GM21786 (cell line): ENCODE measurements around the gene FHAD1.

Source experiments
- ATAC-seq: cut with Tn5 transposase; IDR thresholded peaks from one replicate; pipeline ENCODE4 v1.9.1; 2021; ENCODE audit not compliant: unreplicated experiment

Gene FHAD1

DNA sequence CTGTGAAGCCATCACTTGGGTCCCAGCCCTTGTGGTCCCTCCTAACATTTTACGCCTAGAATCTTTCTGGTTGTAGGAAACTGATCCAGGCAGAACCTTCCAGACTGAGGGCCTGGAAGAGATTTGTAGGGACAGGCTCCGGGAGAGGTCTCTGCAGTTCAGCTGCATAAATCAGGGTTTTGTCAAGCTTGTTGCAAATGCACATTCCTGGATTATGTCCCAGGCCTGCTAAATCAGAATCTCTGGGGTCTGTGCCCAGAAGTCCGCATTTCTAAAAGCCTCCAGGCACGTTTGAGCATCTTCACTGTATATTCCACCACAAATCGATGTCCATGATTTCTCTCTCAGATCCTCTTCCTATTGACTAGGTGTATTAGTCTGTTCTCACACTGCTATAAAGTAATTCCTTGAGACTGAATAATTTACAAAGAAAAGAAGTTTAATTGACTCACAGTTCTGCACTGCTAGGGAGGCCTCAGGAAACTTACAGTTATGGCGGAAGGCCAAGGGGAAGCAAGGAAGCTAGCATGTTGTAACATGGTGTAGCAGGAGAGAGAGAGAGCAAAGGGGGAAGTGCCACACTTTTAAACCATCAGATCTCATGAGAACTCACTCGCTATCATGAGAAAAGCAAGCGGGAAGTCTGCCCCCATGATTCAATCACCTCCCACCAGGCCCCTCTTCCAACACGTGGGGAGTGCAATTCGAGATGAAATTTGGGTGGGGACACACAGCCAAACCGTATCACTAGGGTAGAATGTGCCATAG is 1.2 kb upstream of the FHAD1 start:
- ATAC-seq = no peak

DNA sequence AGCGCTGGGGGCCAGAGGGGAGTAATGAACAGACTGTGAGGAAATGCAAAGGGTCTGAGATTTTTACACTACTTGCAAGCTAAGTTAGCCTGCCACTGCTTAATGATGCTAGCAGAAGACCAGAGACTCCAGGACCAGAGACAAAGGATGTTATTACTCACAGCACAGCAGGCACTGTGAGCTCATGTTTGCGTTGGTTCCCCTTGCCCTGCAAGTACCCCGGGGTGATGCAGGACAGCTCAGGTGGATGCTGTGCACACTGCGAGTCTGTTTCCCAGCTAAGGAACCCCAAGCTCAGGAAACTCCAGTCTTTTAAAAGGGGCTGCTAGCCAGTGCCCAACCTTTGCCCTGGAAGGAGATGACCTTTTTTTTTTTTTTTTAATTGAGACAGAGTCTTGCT is 1.2 kb downstream of the FHAD1 start:
- no peak for ATAC-seq

DNA sequence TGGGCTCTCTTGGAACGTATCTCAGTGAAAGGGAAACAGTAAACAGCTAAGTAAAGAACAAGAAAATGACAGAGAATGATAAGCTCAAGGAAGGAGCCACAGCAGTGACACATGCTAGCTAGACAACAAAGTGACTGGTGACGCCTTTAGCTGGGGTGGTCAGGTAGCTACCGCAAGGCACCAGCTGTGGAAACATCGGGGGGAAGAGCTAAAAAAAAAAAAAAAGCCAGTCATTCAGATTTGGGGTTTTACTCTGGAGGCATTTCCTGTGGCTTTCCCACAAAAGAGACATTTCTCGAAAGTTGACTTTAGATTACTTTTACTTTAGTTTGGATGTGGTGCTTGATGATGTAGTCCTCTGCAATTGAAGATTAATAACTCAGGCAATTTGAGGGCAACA is 2.1 kb downstream of the FHAD1 start:
- no peak for ATAC-seq

DNA sequence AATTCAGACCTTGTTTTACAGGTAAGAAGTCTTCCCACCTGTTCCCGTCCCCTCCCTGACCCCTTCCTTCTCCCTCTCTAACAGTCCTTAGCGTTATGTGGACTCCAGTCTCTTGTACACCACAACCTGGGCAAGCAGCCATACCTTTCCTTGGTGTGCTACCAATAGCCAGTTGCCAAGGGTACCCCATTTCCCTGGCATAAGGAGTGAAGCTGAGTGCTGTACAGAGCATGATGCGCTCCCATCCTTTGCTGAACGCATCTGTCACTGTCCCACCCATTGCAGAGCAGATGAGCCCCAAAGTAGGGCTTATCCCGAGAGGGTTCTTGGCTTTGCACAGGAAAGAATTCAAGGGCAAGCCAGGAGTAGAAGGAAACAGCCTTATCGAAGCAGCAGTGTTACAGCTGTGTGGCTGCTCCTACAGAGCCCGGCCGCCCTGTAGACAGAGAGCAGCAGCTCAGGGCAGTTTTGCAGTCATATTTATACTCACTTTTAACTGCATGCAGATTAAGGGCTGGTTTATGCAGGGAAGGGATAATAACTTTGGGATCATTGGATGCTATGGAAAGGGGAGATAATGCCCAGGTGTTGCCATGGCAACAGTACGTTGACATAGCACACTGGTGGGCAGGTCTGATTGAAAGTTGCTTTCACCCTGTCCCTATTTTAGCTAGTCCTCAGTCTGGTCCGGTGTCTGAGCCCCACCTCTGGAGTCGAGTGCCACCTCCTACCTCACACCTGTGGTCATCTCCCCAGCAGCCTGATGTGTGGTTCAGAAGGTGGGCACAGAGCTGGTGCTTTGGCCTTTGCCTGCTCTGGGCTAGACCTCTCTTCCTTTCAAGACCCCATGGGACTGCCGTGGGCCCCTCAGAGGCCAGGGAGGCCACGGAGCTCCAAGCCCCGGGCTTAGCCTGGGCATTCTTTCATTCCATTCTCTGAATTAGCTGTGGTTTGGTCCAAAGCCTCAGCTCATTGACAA is 5.1 kb downstream of the FHAD1 start:
- no peak for ATAC-seq

DNA sequence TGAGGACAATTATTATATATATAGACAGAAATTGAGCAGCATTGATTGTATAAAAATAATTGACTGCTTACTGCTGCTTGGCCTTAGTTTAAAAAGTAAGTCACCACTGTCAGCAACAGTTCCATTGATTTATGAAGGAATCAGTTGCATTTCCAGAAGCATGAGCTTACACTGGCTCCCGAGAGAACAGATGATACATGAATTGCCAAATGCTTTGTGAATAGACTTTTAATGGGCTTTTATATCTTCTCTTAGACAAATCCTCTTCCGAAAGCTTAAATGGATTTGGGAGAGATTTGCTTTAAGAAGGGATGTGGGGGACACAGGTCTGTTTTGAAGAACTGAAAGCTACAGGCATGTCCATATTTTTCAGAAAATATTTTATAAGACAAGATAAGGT is 7.5 kb downstream of the FHAD1 start:
- no peak for ATAC-seq

DNA sequence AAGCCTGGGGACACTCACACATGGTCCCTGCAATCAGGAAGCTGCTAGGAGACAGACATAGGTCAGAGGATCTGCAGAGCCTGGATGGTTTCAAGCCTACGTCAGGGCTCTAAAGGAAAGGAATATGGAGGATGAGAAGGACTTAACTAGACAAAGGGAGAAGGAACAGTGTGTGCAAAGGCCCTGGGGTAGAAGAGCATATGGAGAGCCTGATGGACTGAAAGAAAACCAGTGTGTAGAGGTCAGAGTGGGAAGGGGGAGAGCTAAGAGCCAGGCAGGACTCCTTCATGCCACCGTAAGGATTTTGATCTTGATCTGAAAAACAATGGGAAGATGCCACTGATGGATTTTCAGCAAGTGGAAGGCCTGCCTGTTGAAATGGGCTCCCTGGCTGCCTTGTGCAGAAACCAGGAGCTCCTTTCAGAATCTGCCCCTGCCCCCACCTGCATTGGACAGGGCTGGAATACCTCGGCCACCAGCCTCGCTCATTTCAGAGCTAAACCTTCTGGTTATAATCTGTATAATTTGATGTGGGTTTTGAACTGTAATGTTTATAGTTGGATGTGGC is 8.6 kb downstream of the FHAD1 start:
- ATAC-seq = no peak

DNA sequence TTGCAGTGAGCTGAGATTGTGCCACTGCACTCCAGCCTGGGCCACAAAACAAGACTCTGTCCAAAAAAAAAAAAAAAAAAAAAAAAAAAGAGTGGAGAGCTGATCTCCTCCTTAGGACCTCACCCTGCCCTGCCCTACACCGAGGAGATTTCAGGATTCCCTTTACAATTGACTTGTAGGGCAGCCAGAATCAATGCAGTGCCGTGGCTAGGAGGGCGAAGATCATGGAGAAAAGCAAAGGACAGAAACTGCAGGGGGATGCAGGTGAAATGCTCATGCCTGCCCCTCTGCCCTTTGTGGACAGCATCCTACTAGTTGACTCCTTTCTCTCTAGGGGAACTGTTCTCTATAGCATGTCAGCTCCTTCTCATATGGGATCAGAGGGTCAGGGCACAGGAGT is 9.6 kb downstream of the FHAD1 start:
- ATAC-seq = no peak

DNA sequence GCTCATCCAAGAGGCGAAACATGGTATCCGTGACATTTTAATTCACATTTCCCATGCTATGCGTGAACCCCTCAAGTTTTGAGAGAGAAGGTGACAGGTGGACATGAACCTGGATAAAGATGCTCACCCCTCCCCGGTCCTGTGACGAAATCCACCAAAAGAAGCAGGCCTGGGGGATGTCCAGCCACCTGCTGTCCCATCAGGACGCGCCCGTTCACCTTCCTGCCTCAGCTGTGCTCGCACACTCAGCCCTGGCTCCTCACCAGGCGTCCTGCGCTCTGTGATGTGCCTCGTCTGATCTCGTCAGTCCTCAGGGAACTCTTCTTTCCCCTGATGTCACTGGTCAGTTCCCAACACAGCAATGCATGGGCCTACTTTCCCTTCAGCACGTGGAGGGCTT is 10.3 kb downstream of the FHAD1 start:
- no peak for ATAC-seq

DNA sequence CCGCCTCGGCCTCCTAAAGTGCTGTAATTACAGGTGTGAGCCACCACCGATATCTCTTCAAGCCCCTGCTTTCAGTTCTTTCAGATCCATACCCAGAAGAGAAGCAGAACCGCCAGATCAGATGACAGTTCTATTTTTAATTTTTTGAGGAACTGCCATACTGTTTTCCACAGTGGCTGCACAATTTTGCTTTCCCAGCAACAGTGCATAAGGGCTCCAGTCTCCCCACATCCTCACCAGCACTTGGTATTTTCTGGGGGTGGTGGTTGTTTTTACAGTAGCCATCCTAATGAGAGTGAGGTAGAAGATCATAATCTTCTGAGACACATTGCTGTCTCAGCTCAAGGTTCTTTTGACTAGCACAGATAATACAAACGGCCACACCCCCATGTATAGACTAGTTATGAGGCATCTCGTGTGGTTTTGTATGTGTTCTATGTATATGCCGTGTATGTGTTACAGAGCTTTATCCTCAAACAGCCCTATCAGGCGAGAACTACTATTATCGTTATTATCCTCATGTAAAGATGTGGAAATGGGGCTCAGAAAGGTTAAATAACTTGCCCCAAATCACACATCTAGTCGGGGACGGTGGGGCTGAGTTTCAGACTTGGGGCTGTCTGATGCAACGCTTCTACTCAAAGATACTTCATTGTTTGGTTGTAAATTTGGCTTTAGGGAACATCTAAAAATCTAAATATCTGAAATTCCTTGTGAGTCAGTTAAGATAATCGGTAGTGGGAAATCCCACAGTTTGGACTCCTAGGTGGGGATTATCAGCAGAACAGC is 12.0 kb downstream of the FHAD1 start:
- no peak for ATAC-seq

DNA sequence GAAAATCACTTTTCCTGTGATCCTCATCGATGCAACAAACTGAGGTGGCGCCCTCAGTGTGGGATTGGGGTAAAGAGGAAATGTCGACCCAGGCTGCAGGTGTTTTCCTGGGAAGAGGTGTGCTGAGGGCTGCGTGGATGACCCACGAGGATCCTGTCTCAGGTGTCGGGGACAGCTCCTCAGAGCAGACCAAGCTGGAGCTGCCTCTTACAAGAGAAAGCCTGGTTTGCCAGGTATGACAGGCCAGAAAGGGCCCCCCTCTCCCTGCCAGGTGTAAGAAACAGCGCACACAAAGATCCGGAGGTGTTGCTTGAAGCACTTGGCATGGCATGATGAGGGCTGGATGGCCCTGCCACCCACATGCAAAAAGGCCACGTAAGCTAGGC is 12.6 kb downstream of the FHAD1 start:
- ATAC-seq = no peak

DNA sequence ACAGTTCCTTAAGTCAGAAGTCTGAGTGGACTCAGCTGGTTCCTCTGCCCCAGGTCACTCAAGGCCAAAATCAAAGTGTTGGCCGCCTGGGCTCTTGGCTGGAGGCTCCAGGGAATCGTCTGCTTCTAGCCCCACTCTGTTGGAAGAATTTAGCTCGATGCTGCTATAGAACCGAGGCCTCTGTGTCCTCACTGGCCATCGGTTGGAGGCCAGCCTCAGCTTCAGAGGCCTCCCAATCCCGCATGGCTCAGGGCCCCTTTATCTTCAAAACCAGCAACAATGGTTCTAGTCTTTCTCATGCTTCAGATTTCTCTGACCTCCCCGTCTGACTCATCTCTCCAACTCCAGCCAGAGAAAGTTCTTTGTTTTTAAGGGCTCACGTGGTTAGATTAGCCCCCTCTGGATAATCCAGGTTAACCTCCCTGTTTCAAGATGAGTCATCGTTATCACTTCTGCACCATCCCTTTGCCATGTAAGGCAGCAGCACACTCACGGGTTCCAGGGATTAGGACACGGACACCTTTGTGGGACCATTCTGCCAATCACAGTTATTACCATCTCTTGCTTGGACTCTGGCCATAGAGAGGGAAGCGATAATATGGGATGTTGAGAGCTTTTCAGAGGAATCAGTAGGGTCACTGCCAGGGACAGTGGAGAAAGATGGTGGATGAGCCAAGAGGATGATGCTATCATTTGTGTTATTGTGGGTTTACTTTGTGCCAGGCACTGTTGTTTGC is 13.6 kb downstream of the FHAD1 start:
- ATAC-seq = no peak

DNA sequence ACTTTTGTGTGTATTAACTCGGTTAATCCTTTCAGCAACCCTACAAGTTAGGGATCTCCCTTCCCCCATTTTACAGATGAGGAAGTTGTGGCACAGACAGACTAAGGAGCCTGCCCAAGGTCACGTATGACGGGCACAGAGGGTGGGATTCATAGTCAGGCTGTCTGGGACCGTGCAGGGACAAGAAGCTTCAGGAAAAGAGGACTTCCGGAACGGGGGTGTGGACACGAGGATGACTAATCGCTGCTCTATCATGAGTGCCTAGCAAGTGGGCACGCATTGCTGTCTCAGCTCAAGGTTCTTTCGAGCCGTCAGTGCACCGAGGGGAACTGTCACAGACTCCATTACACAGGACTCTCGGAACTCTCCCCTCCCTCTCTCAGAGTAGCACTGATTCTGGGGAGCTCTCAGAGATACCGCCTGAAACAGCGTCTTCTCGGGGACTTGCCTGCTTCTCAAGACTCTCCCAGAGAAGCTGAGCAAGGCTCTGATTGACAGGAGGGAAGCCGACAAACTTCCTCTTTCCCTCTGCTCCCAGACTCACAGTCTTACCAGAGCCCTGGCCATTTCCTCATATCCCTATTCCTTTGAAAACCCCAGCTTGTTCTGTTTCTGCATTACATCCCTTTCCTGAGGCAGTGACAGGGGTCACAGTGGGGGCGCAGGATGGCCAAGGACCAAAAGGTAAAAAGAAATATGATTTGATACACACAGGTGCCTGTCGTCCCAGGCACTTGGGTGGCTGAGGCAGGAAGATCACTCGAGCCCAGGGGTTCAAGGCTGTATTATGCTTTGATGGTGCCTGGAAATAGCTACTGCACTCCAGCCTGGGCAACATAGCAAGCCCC is 14.4 kb downstream of the FHAD1 start:
- ATAC-seq = no peak

DNA sequence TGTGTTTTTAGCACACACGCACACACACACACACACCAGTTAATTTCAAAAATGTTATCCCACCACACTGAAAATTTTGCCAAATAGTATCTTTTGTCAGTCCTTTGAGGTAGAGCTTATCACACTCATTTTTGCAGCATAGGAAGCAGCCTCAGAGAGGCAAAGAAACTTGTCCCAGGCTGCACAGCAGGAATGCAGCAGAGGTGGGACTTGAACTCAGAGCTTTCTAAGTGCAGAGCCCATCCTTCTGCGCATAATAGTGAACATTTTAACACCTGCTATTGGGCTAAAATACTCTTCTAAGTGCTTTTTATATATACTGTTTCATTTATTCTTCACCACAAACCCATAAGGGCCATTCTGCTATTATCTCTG is 15.0 kb downstream of the FHAD1 start:
- no peak for ATAC-seq

DNA sequence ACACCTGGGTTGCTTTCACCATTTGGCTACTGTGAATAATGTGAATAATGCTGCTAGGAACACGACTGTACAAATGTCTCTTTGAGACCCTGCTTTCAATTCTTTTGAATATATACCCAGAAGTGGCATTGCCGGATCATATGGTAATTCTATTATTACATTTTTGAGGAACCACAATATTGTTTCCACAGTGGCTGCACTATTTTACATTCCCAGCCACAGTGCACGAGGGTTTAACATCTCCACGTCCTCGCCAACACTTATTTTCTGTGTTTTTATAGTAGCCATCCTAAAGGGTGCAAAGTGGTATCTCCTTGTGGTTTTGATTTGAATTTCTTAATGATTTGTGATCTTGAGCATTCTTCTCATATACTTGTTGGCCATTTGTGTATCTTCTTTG is 15.7 kb downstream of the FHAD1 start:
- no peak for ATAC-seq

DNA sequence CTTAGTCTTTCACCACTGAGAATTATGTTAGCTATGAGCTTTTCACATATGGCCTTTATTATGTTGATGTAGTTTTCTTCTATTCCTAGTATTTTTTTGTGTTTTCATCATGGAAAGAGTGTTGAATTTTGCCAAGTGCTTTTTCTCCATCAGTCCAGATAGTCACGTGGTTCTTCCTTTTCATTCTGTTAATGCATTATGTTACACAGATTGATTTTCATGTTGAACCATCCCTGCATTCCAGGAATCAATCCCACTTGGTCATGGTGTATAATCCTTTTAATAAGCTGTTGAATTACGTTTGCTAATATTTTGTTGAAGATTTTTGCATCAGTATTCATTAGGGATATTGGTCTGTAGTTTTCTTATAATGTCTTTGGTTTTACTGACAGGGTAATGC is 17.7 kb downstream of the FHAD1 start:
- ATAC-seq = no peak

DNA sequence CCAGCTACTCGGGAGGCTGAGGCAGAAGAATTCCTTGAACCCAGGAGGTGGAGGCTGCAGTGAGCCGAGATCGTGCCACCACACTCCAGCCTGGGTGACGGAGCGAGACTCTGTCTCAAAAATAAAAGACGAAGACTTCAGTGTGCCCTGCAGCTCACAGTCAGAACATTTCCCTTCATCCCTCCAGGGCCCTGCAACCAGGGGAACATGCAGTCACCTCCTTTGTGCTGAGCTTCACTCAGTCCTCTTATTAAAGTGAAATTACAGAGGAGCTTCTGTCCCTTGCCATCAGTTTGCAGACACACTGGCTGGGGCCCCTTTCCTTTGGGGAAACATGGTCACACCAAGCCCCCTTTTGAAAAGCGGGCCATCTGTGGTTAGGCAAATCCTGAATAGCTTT is 24.2 kb downstream of the FHAD1 start:
- ATAC-seq = no peak

DNA sequence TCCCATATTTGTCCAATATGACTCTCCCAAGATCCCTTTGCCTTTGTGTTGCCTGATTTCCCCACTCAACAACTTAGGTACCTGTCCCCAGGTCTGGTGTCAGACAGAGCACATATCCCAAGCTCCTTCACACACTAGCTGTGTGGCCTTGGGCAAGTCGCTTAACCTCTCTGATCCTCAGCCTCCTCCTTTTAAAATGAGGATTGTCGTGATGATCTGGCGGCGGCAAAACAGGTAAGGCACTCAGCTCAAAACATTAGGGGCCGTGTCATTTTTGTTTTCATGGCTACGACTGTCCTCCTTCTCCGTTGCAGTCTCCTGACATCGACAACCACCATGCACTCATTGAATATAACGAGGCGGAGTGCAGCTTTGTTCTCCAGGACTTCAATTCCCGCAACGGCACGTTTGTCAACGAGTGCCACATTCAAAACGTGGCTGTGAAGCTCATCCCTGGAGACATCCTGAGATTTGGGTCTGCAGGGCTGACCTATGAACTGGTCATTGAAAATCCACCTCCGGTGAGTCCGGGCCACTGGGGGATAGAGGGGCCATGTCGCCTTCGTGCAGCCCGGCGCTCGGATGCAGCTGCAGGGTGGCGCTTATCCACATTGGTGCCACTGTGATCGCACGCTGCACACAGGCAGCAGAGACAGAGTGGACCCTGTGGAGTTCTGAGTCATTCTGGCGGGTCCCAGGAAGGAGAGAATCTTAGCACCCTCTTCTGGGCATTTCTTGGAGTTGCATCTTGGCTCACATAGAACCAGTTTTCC is 25.2 kb downstream of the FHAD1 start:
- ATAC-seq = no peak

DNA sequence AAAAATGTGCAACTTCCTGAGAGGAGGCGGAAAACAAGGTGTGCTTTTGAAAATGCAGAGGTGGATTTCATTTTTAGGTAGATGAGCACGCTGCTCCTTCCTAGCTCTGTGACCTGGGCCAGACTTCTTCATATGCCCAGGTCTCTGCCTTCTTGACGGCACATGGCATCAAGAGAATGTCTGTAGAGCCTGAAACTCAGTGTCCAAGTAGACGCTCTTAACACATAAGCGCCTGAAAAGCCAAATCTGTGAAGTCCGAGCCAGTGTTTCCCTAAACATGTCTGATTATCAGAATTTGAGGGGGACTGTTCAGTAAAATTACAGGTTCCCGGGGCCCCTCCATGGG is 25.7 kb downstream of the FHAD1 start:
- ATAC-seq = no peak

DNA sequence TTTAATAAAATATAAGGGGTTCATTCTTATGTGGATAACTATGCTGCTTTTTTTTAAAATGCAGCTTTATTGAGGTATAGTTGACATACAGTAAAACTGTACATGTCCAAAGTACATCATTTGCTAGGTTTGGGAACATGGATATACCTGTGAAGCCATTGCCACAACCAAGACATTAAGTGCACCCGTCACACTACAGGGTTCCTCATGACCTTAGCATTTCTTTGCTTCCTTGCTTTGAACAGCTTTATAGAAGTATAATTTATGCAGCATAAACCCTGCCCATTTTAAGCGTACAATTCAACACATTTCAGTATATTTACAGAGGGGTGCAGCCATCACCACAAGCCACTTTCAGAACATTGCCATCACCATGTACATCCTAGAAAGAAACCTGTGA is 26.3 kb downstream of the FHAD1 start:
- no peak for ATAC-seq
